HG03565 (cell line): ENCODE results near the gene INTS4.
"Not testable (repeated sequence)": the region's sequence is repeated elsewhere in the genome, so short reads cannot be mapped to it uniquely, and the experiment has no call there.

ENCODE experiments used
- ATAC-seq: cut with Tn5 transposase; IDR thresholded peaks from one replicate; pipeline ENCODE4 v1.9.1; 2021; ENCODE audit warnings: mild to moderate bottlenecking, moderate library complexity; ENCODE audit not compliant: unreplicated experiment

INTS4 gene

DNA sequence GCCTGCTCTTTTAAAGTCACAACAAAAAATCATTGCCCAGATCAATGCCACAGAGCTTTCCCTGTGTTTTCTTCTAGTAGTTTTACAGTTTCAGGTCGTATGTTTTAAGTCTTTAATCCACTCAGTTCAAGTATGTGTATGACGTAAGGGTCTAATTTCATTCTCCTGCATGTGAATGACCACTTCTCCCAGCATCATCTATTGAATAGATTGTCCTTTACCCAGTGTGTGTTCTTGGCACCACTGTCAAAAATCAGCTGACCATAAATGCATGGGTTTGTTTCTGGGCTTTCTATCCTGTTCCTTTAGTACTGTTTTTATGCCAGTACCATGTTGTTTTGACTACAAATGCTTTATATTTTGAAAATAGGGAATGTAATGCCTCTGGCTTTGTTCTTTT is 28.1 kb downstream of the INTS4 start:
- ATAC-seq, result no peak

GRCh38 chr11:77959434-77959833 is 35.0 kb downstream of the INTS4 start:
- no peak for ATAC-seq

DNA sequence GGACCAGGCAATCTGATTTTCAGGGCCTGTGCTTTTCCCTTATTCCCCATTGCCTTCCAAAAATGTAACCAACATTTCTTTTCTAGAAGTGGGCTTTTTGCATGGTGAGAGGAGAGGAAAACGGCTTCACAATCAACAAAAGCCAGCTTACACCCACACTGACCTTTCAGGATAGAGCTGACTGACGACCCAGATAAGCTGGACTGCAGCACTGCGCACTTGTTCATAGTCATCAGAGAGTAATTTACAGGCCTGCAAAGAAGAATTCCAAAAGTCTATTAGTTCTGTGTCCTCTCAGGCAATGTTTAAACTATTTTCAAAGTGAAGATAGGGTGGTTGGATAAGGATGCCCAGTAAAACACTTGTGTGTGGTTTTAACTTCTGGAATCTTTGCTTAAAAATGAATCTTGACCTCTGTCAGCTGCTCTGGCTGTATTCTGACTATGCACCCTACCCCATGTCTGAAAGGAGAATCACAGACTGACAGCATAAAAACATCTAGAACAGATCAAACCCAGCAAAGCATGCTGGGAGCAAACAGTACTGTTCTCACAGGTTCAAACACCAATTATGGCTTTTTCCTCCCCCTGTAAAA is 35.8 kb downstream of the INTS4 start:
- ATAC-seq, result not testable (repeated sequence)

GRCh38 chr11:77943296-77943695 is 51.2 kb downstream of the INTS4 start:
- ATAC-seq, result not testable (repeated sequence)

GRCh38 chr11:77942465-77942864 is 52.0 kb downstream of the INTS4 start:
- ATAC-seq, result not testable (repeated sequence)

GRCh38 chr11:77933596-77933995 is 60.9 kb downstream of the INTS4 start:
- ATAC-seq, result not testable (repeated sequence)

DNA sequence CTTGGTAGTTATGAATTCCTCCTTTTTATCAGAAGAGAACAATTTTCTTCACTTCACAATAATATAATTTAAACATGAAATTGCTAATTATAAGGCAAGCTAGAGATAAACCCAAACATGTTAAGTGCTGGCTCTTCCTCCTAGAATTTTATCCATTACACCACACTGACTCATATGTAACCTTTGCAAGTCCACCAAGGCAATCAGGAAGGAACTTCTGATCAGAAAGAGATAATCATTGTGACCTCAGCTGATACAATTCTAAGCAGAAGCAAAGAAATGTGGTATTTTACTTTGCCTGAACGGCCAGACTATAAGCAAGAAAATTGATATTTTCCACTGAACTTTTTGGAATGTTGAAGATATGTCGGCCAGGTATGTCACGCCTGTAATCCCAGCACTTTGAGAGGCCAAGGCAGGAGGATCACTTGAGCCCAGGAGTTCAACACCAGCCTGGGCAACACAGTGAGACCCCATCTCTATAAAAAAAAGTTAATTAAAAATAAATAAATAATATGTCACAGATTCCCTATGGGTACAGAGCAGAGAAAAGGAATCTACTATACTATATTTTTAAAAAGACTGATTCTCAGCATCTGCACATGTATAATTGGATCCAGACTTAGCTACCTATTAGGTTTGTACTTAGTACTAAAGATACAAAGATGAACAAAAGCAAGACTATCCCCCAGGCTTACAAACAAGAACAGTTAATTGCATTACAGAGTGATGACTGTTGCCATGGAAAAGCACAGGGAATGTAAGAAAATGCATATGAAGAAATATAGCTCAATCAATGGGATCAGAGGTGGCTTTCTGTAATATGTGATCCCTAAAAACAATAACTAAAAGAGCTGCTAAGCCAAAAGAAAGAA is 63.9 kb downstream of the INTS4 start:
- not testable (repeated sequence) for ATAC-seq

DNA sequence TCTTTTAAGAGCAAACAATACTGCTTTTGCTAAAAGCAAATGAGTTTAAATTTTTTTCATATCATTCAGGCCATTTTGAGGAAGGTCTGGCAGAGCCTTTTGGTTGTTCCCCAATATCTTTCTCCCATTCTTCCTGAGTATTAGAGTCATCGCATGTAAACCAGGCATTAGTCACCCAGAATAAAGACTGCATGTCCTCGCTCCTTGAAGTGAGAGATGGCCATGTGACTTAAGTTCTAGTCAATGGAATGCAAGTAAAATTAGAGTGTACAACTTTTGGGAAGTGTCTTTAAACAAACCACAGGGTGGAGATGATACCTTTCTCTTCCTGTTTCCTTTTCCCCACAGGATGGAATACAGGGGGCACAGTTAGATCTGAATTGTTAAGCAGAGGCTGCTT is 76.8 kb downstream of the INTS4 start:
- ATAC-seq, result not testable (repeated sequence)

- not testable (repeated sequence) for ATAC-seq
Measured at GRCh38 chr11:77914307-77914791, 80.1 kb downstream of the INTS4 start.

GRCh38 chr11:77913608-77914306 is 80.7 kb downstream of the INTS4 start:
- ATAC-seq, result not testable (repeated sequence)

DNA sequence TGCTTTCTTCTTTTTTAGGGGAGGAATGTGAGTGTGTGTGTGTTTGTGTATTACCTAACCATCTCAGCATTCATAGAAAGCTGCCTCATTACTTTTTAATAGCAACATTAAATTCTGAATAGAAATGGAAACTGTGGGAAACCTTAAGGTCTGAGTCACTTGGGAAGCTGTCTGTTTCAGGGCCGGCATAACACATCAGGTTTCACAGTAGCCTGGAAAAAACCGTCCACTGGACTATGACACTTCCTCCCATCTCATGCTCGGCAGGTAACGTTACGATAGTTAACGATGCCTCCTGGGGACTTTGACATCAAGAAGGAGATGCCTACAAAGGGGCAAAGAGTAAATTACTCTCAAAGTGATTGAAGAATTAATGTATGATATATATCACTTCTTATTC is 83.6 kb downstream of the INTS4 start:
- not testable (repeated sequence) for ATAC-seq

- ATAC-seq, result no peak
Measured at GRCh38 chr11:77909277-77909676, 85.2 kb downstream of the INTS4 start.

GRCh38 chr11:77908835-77909234 is 85.6 kb downstream of the INTS4 start:
- no peak for ATAC-seq

GRCh38 chr11:77894949-77895348 is 99.5 kb downstream of the INTS4 start:
- ATAC-seq, result not testable (repeated sequence)

DNA sequence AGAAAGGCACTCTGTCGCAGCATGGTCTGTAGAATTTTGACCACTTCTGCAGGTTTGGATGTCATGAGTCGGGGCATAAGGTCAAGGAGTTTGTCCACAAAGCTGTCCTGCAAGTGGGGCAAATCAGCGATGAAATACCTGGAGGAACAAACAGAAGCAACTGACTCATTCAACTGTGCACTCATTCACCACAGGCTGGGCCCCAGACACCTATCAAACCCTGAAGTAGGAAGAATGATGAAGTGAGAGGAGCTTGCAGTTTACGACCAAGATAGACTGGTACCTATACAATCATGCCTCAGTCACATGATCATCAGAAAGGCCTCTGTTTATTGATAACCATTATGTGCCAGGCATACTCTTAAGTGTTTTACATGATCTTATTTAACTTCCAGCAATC is 102.8 kb downstream of the INTS4 start:
- ATAC-seq, result not testable (repeated sequence)

- not testable (repeated sequence) for ATAC-seq
Measured at GRCh38 chr11:77891256-77891655, 103.2 kb downstream of the INTS4 start.

DNA sequence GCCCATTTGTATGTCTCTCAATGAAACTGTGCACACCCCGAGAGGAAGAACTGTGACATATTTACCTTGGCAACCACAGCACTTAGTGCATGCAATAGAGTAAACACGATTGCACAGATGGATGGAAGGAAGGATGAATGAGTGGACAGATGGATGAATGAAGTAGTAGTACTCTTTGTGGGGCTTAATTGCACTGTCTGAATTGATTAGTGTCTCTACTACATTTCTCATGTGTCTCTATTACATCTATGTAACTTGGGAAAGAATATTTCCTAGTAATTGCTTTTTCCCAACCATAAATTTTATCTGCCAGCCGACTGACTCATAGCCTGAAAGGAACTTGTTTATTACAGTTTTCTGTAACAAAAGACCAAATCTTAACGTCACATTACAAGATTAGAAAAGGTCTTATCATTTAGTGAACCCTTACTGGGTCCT is 103.8 kb downstream of the INTS4 start:
- not testable (repeated sequence) for ATAC-seq

DNA sequence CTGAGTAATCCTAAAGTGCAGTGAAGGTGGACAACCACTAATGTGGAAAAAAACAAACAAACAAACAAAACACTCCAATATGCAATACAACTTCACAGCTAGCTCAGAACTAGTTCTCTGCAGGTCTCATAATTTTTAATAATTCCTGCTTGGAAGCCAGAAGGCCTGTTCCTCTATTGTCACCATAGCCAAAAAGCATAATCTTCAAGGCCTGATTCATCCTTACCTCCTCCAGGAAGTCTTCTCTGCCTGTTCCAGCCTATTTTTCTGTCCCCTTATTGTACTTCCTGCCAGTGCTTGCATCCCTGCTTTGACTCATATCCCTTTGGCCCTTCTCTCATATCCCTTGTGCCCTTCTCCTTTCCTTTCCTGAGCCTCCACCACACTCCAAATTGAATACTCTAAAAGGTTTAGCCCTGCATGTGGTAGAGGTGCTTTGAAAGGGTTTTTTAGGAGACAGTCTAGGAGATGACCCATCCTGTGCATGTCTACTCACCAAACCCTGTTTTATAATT is 104.3 kb downstream of the INTS4 start:
- not testable (repeated sequence) for ATAC-seq

DNA sequence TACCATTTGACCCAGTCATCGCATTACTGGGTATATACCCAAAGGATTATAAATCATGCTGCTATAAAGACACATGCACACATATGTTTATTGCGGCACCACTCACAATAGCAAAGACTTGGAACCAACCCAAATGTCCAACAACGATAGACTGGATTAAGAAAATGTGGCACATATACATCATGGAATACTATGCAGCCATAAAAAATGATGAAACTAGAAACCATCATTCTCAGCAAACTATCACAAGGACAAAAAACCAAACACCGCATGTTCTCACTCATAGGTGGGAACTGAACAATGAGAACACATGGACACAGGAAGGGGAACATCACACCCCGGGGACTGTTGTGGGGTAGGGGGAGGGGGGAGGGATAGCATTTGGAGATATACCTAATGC is 105.4 kb downstream of the INTS4 start:
- not testable (repeated sequence) for ATAC-seq

DNA sequence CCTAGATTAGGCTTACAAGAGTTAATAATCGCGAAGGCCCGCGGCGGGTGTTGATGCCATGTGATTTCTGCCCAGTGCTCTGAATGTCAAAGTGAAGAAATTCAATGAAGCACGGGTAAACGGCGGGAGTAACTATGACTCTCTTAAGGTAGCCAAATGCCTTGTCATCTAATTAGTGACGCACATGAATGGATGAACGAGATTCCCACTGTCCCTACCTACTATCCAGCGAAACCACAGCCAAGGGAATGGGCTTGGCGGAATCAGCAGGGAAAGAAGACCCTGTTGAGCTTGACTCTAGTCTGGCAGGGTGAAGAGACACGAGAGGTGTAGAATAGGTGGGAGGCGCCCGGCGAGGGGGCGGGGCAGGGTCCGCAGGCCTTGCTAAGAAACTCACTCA is 108.1 kb downstream of the INTS4 start:
- no peak for ATAC-seq

GRCh38 chr11:77884829-77885190 is 109.7 kb downstream of the INTS4 start:
- ATAC-seq, result no peak
